Smooth muscle cell (in vitro differentiated cells): ENCODE results near the gene TNNT3. TPM values are rescaled to one million over a fixed set of nuclear protein-coding genes. Genes with fewer than 3 reads are reported as not detected.

Experiments
- DNase-seq: peaks from one replicate; lab custom pipeline; 2025; ENCODE audit not compliant: unreplicated experiment; lab: John Stamatoyannopoulos, UW
- H2AFZ ChIP-seq: fragments of 200-600 bp; sonication (generic); 2 replicates; pipeline ENCODE4 v1.6.0; 2016; ENCODE audit warnings: antibody characterized with exemption, low read depth, mild to moderate bottlenecking
- H3F3A ChIP-seq: fragments of 200-600 bp; sonication (generic); 2 replicates; pipeline ENCODE4 v1.6.0; 2017; ENCODE audit warnings: antibody characterized with exemption, low read depth
- H3K27ac ChIP-seq: fragments of 200-600 bp; sonication (generic); 2 replicates; pipeline ENCODE4 v1.5.1; 2016; ENCODE audit warnings: low read depth, mild to moderate bottlenecking
- H3K27me3 ChIP-seq: fragments of 200-600 bp; sonication (generic); 2 replicates; pipeline ENCODE4 v1.6.1; 2016; ENCODE audit warnings: low read depth, mild to moderate bottlenecking
- H3K36me3 ChIP-seq: fragments of 200-600 bp; sonication (generic); 2 replicates; pipeline ENCODE4 v1.5.1; 2016; ENCODE audit warnings: low read depth
- H3K4me1 ChIP-seq: fragments of 200-600 bp; sonication (generic); 2 replicates; pipeline ENCODE4 v1.5.1; 2016; ENCODE audit warnings: low read depth
- H3K4me2 ChIP-seq: fragments of 200-600 bp; sonication (generic); 2 replicates; pipeline ENCODE4 v1.6.0; 2016; ENCODE audit warnings: mild to moderate bottlenecking
- H3K4me3 ChIP-seq: fragments of 200-600 bp; sonication (generic); 2 replicates; pipeline ENCODE4 v1.5.1; 2016; ENCODE audit warnings: mild to moderate bottlenecking
- H3K79me2 ChIP-seq: fragments of 200-600 bp; sonication (generic); 2 replicates; pipeline ENCODE4 v1.6.0; 2016; ENCODE audit warnings: low read depth, mild to moderate bottlenecking
- H3K9ac ChIP-seq: fragments of 200-600 bp; sonication (generic); 2 replicates; pipeline ENCODE4 v1.6.0; 2016; ENCODE audit warnings: low read depth
- H3K9me3 ChIP-seq: fragments of 200-600 bp; sonication (generic); replicated peaks from 2 replicates; pipeline ENCODE4 v1.5.1; 2016; ENCODE audit warnings: low read depth
- H4K20me1 ChIP-seq: fragments of 200-600 bp; sonication (generic); 2 replicates; pipeline ENCODE4 v1.6.0; 2016; ENCODE audit warnings: low read depth
- WGBS: methylation state at CpG from one replicate; pipeline ENCODE4 v1.1.7; 2016; ENCODE audit warnings: low lambda C conversion rate; 5-methylcytosine and 5-hydroxymethylcytosine counted together
- polyA plus RNA-seq: library from polyadenylated mRNA; unstranded; fragments of >200 nt; fragmentation: Nextera tagmentation; extraction: Ambion mirVana; gene quantifications from 2 replicates; pipeline ENCODE4 v1.2.1, GENCODE V29; 2016
- total RNA-seq: library from RNA; depleted of rRNA; stranded (reverse); fragments of >200 nt; gene quantifications from 2 replicates; pipeline ENCODE4 v1.2.3, GENCODE V29; 2014
- TF ChIP-seq, protein P1 (sequence below): fragments of 200-600 bp; sonication (generic); IDR thresholded peaks from 2 replicates; pipeline ENCODE4 v1.5.1; 2017; ENCODE audit warnings: borderline replicate concordance, mild to moderate bottlenecking, antibody characterized with exemption; ENCODE audit not compliant: insufficient read depth, poor library complexity, severe bottlenecking

The TNNT3 gene
- total and polyA plus RNA-seq, 2 experiments from 2014 or later, result 0.97 to 1.9 TPM

DNA sequence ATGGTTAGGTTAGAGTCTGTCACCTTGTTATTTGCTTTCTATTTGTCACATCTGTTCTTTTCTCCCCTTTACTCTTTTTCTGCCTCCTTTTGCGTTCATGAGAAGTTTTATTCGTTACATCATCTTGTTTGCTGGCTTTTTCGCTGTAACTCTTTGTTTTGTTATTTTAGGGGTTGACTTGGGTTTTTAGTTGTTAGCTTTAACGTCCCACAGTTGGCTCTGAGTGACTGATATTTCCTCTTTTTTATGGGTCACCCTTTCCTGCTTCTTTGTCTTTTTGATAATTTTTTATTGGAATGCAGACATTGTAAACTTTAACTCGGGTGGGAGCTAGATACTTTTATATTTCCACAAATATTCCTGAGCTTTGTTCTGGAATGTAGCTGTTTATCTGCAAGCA is 13.3 kb upstream of the TNNT3 start:
- H3K9me3 ChIP-seq, result no peaks in the 10 kb centered on the region
- H3K36me3 ChIP-seq, result no peaks in the 10 kb centered on the region
- H3K79me2 ChIP-seq, result no peaks in the 10 kb centered on the region
- no peak overlapping the region for H3K27ac ChIP-seq
- H3K4me1 ChIP-seq, result no peaks in the 10 kb centered on the region
- TF ChIP-seq, protein P1, sequence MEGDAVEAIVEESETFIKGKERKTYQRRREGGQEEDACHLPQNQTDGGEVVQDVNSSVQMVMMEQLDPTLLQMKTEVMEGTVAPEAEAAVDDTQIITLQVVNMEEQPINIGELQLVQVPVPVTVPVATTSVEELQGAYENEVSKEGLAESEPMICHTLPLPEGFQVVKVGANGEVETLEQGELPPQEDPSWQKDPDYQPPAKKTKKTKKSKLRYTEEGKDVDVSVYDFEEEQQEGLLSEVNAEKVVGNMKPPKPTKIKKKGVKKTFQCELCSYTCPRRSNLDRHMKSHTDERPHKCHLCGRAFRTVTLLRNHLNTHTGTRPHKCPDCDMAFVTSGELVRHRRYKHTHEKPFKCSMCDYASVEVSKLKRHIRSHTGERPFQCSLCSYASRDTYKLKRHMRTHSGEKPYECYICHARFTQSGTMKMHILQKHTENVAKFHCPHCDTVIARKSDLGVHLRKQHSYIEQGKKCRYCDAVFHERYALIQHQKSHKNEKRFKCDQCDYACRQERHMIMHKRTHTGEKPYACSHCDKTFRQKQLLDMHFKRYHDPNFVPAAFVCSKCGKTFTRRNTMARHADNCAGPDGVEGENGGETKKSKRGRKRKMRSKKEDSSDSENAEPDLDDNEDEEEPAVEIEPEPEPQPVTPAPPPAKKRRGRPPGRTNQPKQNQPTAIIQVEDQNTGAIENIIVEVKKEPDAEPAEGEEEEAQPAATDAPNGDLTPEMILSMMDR, result no peak
- 26% methylated on average over 5 of the region's 5 CpGs for WGBS
- H4K20me1 ChIP-seq, result no peaks in the 10 kb centered on the region
- no peaks in the 10 kb centered on the region for H3K27me3 ChIP-seq
- H2AFZ ChIP-seq, result peak overlapping the region; percentile 79
- H3K9ac ChIP-seq, result no peak overlapping the region
- H3F3A ChIP-seq, result no peaks in the 10 kb centered on the region
- peak overlapping the region; percentile 68 for H3K4me2 ChIP-seq
- no peak overlapping the region for H3K4me3 ChIP-seq
- no peak for DNase-seq

DNA sequence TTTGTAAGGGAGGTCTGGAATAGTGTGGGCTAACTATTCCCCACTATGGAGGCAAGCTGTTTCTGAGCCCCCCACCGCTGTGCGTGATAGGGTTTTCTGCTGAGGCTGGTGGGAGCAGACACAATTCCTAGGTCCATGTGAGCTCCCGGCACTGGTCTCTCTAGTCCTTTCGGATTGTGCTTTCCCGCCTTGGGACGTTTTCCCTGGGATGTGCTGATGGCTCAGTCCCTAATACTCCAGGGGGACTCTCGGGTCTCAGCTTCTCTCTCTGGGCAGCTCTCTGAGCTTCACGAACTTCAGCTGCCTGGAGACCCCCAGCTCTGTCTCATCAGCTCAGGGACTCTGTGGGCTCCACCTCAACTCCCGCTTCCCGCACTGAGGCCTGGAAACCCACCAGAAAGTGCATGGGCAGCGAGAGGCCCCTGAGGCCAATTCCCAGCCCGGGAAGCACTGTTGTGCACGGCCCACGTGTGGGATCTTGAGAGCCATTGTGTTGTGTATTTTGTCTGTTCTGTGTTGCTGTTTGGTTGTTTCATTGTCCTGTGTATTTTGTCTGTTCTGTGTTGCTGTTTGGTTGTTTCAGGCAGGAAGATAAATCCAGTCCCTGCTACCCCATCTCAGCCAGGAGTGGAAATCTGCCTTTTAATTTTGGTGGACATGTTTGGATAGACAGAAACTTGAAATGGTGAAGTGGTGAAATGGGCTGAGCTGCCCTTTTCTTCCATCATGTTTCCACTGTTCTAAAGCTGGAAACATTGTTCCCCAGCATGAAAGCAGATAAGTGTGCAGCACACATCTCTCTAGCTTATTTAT is 12.7 kb upstream of the TNNT3 start:
- no peak overlapping the region for H3K4me3 ChIP-seq
- H3K9ac ChIP-seq, result no peak overlapping the region
- no peak overlapping the region for H3K27ac ChIP-seq
- no peaks in the 10 kb centered on the region for H3K9me3 ChIP-seq
- TF ChIP-seq, protein P1, result no peak
- H3K79me2 ChIP-seq, result no peaks in the 10 kb centered on the region
- peak overlapping the region; percentile 79 for H2AFZ ChIP-seq
- no peaks in the 10 kb centered on the region for H4K20me1 ChIP-seq
- 73% methylated on average over 14 of the region's 14 CpGs for WGBS
- no peak for DNase-seq
- no peaks in the 10 kb centered on the region for H3F3A ChIP-seq
- no peaks in the 10 kb centered on the region for H3K4me1 ChIP-seq
- no peaks in the 10 kb centered on the region for H3K36me3 ChIP-seq
- H3K27me3 ChIP-seq, result no peaks in the 10 kb centered on the region
- H3K4me2 ChIP-seq, result peak overlapping the region; percentile 68

DNA sequence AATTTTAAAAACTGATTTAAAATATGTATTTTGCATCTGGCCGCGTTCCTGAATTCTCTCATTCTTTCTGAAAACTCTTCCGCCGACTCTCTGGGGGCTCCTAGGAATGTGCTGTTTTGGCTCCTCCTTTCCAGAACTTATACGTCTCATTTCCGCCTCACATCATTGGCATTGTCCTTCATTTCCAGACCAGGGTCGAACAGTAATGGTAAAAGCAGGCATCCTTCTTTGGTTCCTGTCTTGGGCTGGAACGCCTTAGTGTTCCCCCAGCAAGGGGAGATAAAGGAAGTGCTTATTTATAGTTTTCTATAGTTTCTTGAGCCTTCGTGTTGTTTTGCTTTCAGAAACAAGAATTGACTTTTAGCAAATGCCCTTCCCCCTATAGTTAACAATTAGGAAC is 10.9 kb upstream of the TNNT3 start:
- WGBS, result 70% methylated on average over 9 of the region's 9 CpGs
- Histone ChIP-seq H3F3A (no peaks in the 10 kb centered on the region), H3K9me3 (no peaks in the 10 kb centered on the region), H2AFZ (peak overlapping the region; percentile 11), H3K36me3 (no peaks in the 10 kb centered on the region), H3K4me2 (no peak overlapping the region), H3K79me2 (no peaks in the 10 kb centered on the region), H3K9ac (no peak overlapping the region), H3K27me3 (no peaks in the 10 kb centered on the region), H3K4me1 (no peaks in the 10 kb centered on the region), H3K4me3 (no peak overlapping the region), H4K20me1 (no peaks in the 10 kb centered on the region), H3K27ac (no peak overlapping the region)
- TF ChIP-seq, protein P1, result no peak
- DNase-seq, result no peak

DNA sequence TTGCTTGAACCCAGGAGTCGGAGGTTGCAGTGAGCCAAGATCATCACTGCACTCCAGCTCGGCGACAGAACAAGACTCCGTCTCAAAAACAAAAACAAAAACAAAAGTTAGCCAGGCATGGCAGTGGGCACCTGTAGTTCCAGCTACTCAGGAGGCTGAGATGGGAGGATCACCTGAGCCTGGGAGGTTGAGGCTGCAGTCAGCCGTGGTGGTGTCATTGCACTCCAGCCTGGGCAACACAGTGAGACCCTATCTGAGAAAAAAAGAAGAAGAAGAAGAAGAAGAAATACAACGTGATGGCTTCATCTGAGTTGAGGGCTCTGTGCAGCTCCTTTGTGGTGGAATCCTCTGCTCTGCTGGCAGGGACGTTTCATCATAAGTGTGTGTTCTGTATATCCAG is 10.0 kb upstream of the TNNT3 start:
- no peaks in the 10 kb centered on the region for H3K9me3 ChIP-seq
- no peaks in the 10 kb centered on the region for H3K27me3 ChIP-seq
- WGBS, result 95% methylated on average over 7 of the region's 7 CpGs
- TF ChIP-seq, protein P1, result no peak
- H3F3A ChIP-seq, result no peaks in the 10 kb centered on the region
- H3K36me3 ChIP-seq, result no peaks in the 10 kb centered on the region
- H2AFZ ChIP-seq, result no peak overlapping the region
- H3K4me2 ChIP-seq, result no peak overlapping the region
- H3K4me3 ChIP-seq, result no peak overlapping the region
- no peaks in the 10 kb centered on the region for H3K79me2 ChIP-seq
- H3K9ac ChIP-seq, result no peak overlapping the region
- no peaks in the 10 kb centered on the region for H4K20me1 ChIP-seq
- no peak overlapping the region for H3K27ac ChIP-seq
- DNase-seq, result no peak
- no peaks in the 10 kb centered on the region for H3K4me1 ChIP-seq
